T-helper 1 cell (primary cell): ENCODE measurements around the gene SLC12A4.
"Not testable (repeated sequence)": the region's sequence is repeated elsewhere in the genome, so short reads cannot be mapped to it uniquely, and the experiment has no call there.

Experiments used
- DNase-seq, 5 donors: peaks; one replicate each; pipeline ENCODE4 v3.0.0-alpha.2; 2012 to 2020
- total RNA-seq, 4 donors: gene quantifications; one replicate each; lab custom pipeline; 2026; lab: John Stamatoyannopoulos, UW

SLC12A4 gene
- total RNA-seq, result 18.8 to 30.0 (median 27.8) reads per million in 4 donors

GRCh38 chr16:67968400-67969253, at the start of gene SLC12A4:
TSS of gene SLC12A4 (minus strand) at chr16:67968637. CDS start at chr16:67968553, 84 bp downstream.
- DNase-seq, result peak; percentile 77 to 86 (median 80)

- no peak for DNase-seq
Observed at GRCh38 chr16:68015681-68016080, 47.2 kb upstream of the SLC12A4 start, which contains the start of gene DPEP2NB. TSS of gene DPEP2NB (minus strand) at chr16:68015911. CDS start at chr16:68015770, 141 bp downstream.

GRCh38 chr16:68013440-68013839, 45.0 kb upstream of the SLC12A4 start:
- DNase-seq, result no peak

GRCh38 chr16:68009872-68010271, 41.4 kb upstream of the SLC12A4 start:
- not testable (repeated sequence) for DNase-seq

- no peak for DNase-seq
Observed at GRCh38 chr16:68009157-68009735, 40.8 kb upstream of the SLC12A4 start.

- peak in 2 of 5 donors; percentile 26 to 69 for DNase-seq
Observed at GRCh38 chr16:68005786-68006286, 37.4 kb upstream of the SLC12A4 start.

GRCh38 chr16:68005211-68005610, 36.8 kb upstream of the SLC12A4 start:
- DNase-seq, result no peak

GRCh38 chr16:68003031-68003430, 34.6 kb upstream of the SLC12A4 start:
- DNase-seq, result no peak

- no peak for DNase-seq
Observed at GRCh38 chr16:68000450-68000849, 32.0 kb upstream of the SLC12A4 start.

- peak in 1 of 5 donors; percentile 17 for DNase-seq
Observed at GRCh38 chr16:67999985-68000384, 31.5 kb upstream of the SLC12A4 start.

GRCh38 chr16:67998779-67999688, 30.6 kb upstream of the SLC12A4 start, which contains the start of gene DPEP2:
TSS of gene DPEP2 (minus strand) at chr16:67999484. CDS start at chr16:67993212, 6,272 bp downstream.
- DNase-seq, result peak in 3 of 5 donors; percentile 19 to 54 (median 35)

GRCh38 chr16:67998231-67998778, 29.9 kb upstream of the SLC12A4 start:
- not testable (repeated sequence) for DNase-seq

- no peak for DNase-seq
Observed at GRCh38 chr16:67996666-67997065, 28.2 kb upstream of the SLC12A4 start.

- DNase-seq, result no peak
Observed at GRCh38 chr16:67995423-67995822, 27.0 kb upstream of the SLC12A4 start.

GRCh38 chr16:67994040-67994408, 25.6 kb upstream of the SLC12A4 start:
- not testable (repeated sequence) for DNase-seq

GRCh38 chr16:67993207-67994039, 25.0 kb upstream of the SLC12A4 start:
- DNase-seq, result peak; percentile 70 to 86 (median 76)

- no peak for DNase-seq
Observed at GRCh38 chr16:67992661-67993206, 24.3 kb upstream of the SLC12A4 start.

- DNase-seq, result no peak
Observed at GRCh38 chr16:67990018-67990386, 21.6 kb upstream of the SLC12A4 start.

- DNase-seq, result no peak
Observed at GRCh38 chr16:67989322-67990017, 21.0 kb upstream of the SLC12A4 start.

GRCh38 chr16:67988675-67989074, 20.2 kb upstream of the SLC12A4 start:
- DNase-seq, result no peak
